Liver (tissue), 3 donors: Measurements from ENCODE around the gene PEX14.
A peak's percentile ranks its signal among the peaks of the same experiment; 100 is the strongest.

Experiments used
- ATF3 ChIP-seq: IDR thresholded peaks from 2 replicates; pipeline ENCODE4 v1.6.1; 2016; ENCODE audit warnings: antibody characterized with exemption
- FOXA1 ChIP-seq: IDR thresholded peaks from 2 replicates; pipeline ENCODE4 v1.6.1; 2016; ENCODE audit warnings: antibody characterized with exemption
- GABPA ChIP-seq, 2 donors: IDR thresholded peaks in 1 of 2; conservative IDR thresholded peaks in 1 of 2; 2 replicates each; pipeline ENCODE4 v1.6.1; 2016; ENCODE audit warnings: antibody characterized with exemption in 2 of 2, mild to moderate bottlenecking in 1 of 2, moderate library complexity in 1 of 2
- JUND ChIP-seq, 2 donors: IDR thresholded peaks; 2 replicates each; pipeline ENCODE4 v1.6.1; 2016; ENCODE audit warnings: antibody characterized with exemption in 2 of 2
- MAX ChIP-seq: IDR thresholded peaks from 2 replicates; pipeline ENCODE4 v1.6.1; 2016; ENCODE audit warnings: antibody characterized with exemption
- RAD21 ChIP-seq, 2 donors: IDR thresholded peaks; 2 replicates each; pipeline ENCODE4 v1.6.1; 2016; ENCODE audit warnings: antibody characterized with exemption in 2 of 2, mild to moderate bottlenecking in 2 of 2
- REST ChIP-seq: IDR thresholded peaks from 2 replicates; pipeline ENCODE4 v1.6.1; 2016; ENCODE audit warnings: antibody characterized with exemption, mild to moderate bottlenecking
- RXRA ChIP-seq, 2 donors: IDR thresholded peaks; 2 replicates each; pipeline ENCODE4 v1.6.1; 2017 to 2018; ENCODE audit warnings: antibody characterized with exemption in 2 of 2, mild to moderate bottlenecking in 1 of 2
- SP1 ChIP-seq: IDR thresholded peaks from 2 replicates; pipeline ENCODE4 v1.6.1; 2018; ENCODE audit warnings: antibody characterized with exemption, mild to moderate bottlenecking
- TAF1 ChIP-seq: conservative IDR thresholded peaks from 2 replicates; pipeline ENCODE4 v1.6.1; 2016; ENCODE audit warnings: antibody characterized with exemption, mild to moderate bottlenecking
- YY1 ChIP-seq: IDR thresholded peaks from 2 replicates; pipeline ENCODE4 v1.6.1; 2016; ENCODE audit warnings: antibody characterized with exemption, mild to moderate bottlenecking
- ZBTB33 ChIP-seq: IDR thresholded peaks from 2 replicates; pipeline ENCODE4 v1.6.1; 2016; ENCODE audit warnings: antibody characterized with exemption
- TF ChIP-seq, protein P1 (sequence below): fragments of 150-350 bp; IDR thresholded peaks from 2 replicates; pipeline ENCODE4 v1.5.1; 2017; ENCODE audit warnings: improper control_type of control experiment, low read depth, low read length; ENCODE audit not compliant: missing input control
- donor health status: healthy.
- donor health status: healthy.

DNA sequence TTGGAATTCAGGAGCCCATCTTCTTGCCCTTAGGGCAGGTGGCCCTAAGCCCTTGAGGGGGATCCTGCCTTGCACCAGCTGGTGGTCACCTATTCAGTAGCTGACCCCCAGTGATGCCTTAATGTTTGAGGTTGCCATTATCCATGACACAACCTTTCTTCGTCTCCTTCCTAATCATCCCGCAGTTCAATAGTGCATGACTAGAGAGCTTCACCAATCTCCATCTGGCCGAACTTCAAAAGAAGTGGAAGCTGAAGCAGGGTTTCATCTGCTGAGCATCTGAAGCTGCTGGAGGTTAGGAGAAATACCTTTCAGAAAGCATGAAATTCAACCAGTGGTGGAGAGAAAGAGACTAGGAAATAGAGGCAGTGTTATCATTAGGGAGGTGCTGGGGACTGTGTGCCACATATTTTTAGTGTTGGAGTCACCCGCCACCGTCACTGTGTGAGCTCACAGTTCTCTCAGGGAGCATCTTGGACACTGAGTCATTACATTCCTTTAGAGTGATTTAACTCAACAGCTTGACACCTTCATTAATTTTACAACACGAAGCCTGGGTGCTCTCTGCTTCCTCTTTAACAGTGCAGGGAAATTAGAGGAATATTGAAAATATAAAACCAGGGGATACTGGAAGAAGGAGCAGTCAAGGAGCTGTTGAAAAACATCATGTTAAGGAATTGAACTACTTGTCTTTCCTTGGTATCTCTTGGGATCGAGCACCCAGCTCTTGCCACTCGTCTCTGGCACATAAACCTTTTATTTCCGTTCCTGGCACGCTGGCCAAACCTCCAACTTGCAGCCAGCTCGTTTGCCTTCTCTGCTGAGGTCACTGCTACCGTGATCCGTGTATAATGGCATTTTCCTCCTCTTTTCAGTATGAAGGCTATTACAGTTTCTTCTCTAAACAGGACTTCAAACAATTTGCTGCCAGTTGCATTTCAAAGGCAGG is 53.6 kb downstream of the PEX14 start:
- no peak for TF ChIP-seq TAF1
- TF ChIP-seq, protein P1, sequence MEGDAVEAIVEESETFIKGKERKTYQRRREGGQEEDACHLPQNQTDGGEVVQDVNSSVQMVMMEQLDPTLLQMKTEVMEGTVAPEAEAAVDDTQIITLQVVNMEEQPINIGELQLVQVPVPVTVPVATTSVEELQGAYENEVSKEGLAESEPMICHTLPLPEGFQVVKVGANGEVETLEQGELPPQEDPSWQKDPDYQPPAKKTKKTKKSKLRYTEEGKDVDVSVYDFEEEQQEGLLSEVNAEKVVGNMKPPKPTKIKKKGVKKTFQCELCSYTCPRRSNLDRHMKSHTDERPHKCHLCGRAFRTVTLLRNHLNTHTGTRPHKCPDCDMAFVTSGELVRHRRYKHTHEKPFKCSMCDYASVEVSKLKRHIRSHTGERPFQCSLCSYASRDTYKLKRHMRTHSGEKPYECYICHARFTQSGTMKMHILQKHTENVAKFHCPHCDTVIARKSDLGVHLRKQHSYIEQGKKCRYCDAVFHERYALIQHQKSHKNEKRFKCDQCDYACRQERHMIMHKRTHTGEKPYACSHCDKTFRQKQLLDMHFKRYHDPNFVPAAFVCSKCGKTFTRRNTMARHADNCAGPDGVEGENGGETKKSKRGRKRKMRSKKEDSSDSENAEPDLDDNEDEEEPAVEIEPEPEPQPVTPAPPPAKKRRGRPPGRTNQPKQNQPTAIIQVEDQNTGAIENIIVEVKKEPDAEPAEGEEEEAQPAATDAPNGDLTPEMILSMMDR = no peak
- TF ChIP-seq ZBTB33 = no peak
- no peak for TF ChIP-seq GABPA (IDR thresholded peaks at IDR 0.05 in 1 of 2, conservative IDR thresholded peaks at IDR 0.05 in 1 of 2)
- TF ChIP-seq SP1 = no peak
- TF ChIP-seq ATF3 = no peak
- no peak for TF ChIP-seq JUND (IDR thresholded peaks at IDR 0.05)
- TF ChIP-seq RAD21 (IDR thresholded peaks at IDR 0.05) = peak in 1 of 2 donors; percentile 28
- TF ChIP-seq RXRA (IDR thresholded peaks at IDR 0.05) = no peak
- TF ChIP-seq REST = no peak
- no peak for TF ChIP-seq MAX
- no peak for TF ChIP-seq YY1
- TF ChIP-seq FOXA1 = no peak
